Measurements from ENCODE around the gene FUOM. TPM values are rescaled to one million over a fixed set of nuclear protein-coding genes. Genes with fewer than 3 reads are reported as not detected.

FUOM gene
- total and polyA plus RNA-seq, 10 of the 15 experiments (the other 5 are each of a cell fraction or from before 2014, with no cell fraction given), result 1.8 to 41.7 (median 25.6) TPM

- no peak for FAIRE-seq
- Histone ChIP-seq H3K27ac (ENCODE audit: control insufficient read depth, insufficient read depth) (no peak overlapping the region), H3K36me3 (ENCODE audit: control insufficient read depth in 2 of 2, insufficient read depth in 2 of 2, low read length in 1 of 2) (peaks cover 0 to 8% of the 10 kb centered on the region in 2 experiments; a peak in 3 of 4 replicates), H3K9ac (ENCODE audit: control insufficient read depth, insufficient read depth, low read length) (peak overlapping the region; percentile 29; the same call in 1 of the 2 replicates), H3K79me2 (ENCODE audit: control insufficient read depth, insufficient read depth, low read length) (peaks cover 5% of the 10 kb centered on the region), H3K9me3 (replicated peaks; ENCODE audit: control insufficient read depth, insufficient read depth, low read length) (no peaks in the 10 kb centered on the region), H3K4me3 (peak overlapping the region; percentile 47), H3K4me1 (ENCODE audit: control insufficient read depth, insufficient read depth, low read length) (peaks cover 8% of the 10 kb centered on the region; the same call in 1 of the 2 replicates), H3K4me2 (ENCODE audit: control insufficient read depth, insufficient read depth) (peak overlapping the region; percentile 74), H2AFZ (ENCODE audit: control insufficient read depth, low read depth, low read length) (no peak overlapping the region), H4K20me1 (ENCODE audit: control insufficient read depth, insufficient read depth) (no peaks in the 10 kb centered on the region), H3K27me3 (replicated peaks in 1 of 2; ENCODE audit: control insufficient read depth in 2 of 2, insufficient read depth in 2 of 2, low read length in 1 of 2) (no peaks in the 10 kb centered on the region)
- intact Hi-C loops (cut with micrococcal nuclease; ENCODE audit: unreplicated experiment), result loop anchor here (2.0 kb wide), 1 partner anchor 16 kb away; no protein-coding TSS in a partner anchor
- ChIA-PET RAD21 (ENCODE audit: unreplicated experiment) (no interaction called here), SMC1A (ENCODE audit: uncharacterized antibody, unreplicated experiment) (interaction anchor here (1.6 kb wide), 1 partner anchor 11 kb away, joined by 5 read pairs; no protein-coding TSS in a partner anchor), CTCF (no interaction called here), POLR2A (interaction anchor here (1.7 kb wide), 1 partner anchor 18 kb away, joined by 7 read pairs; no protein-coding TSS in a partner anchor)
- in situ Hi-C loops (cut with MboI), result no loop called here
- TF ChIP-seq ATF3 (IDR thresholded peaks at IDR 0.05; ENCODE audit: borderline replicate concordance, extremely low read depth, low read depth, low read length), result no peak
- no peak for DNase-seq (ENCODE audit: low read depth, low spot score)
- 86% methylated on average over 5 of the region's 20 CpGs for WGBS (ENCODE audit: insufficient coverage, insufficient replicate concordance, low lambda C conversion rate, missing lambda C conversion rate)
- no TSS peak for BruUV-seq (replicated peaks)
- no peak for ATAC-seq
Measured at GRCh38 chr10:133372507-133372906, 14.7 kb upstream of the FUOM start.

- Histone ChIP-seq H2AFZ (ENCODE audit: control insufficient read depth, low read depth, low read length) (no peak overlapping the region), H3K27ac (ENCODE audit: control insufficient read depth, insufficient read depth) (no peak overlapping the region), H3K4me2 (ENCODE audit: control insufficient read depth, insufficient read depth) (no peak overlapping the region), H3K9ac (ENCODE audit: control insufficient read depth, insufficient read depth, low read length) (no peak overlapping the region), H3K27me3 (replicated peaks in 1 of 2; ENCODE audit: control insufficient read depth in 2 of 2, insufficient read depth in 2 of 2, low read length in 1 of 2) (no peaks in the 10 kb centered on the region), H3K79me2 (ENCODE audit: control insufficient read depth, insufficient read depth, low read length) (peaks cover 5% of the 10 kb centered on the region), H4K20me1 (ENCODE audit: control insufficient read depth, insufficient read depth) (no peaks in the 10 kb centered on the region), H3K4me3 (no peak overlapping the region), H3K9me3 (replicated peaks; ENCODE audit: control insufficient read depth, insufficient read depth, low read length) (no peaks in the 10 kb centered on the region), H3K4me1 (ENCODE audit: control insufficient read depth, insufficient read depth, low read length) (peaks cover 8% of the 10 kb centered on the region; the same call in 1 of the 2 replicates), H3K36me3 (ENCODE audit: control insufficient read depth in 2 of 2, insufficient read depth in 2 of 2, low read length in 1 of 2) (peaks cover 0 to 13% of the 10 kb centered on the region in 2 experiments; a peak in 3 of 4 replicates)
- CTCF ChIA-PET, result interaction anchor here (1.1 to 1.3 kb wide), 2 partner anchors 8 to 55 kb away, joined by 3 read pairs; no protein-coding TSS in a partner anchor
- WGBS (ENCODE audit: insufficient coverage, insufficient replicate concordance, low lambda C conversion rate, missing lambda C conversion rate), result 86% methylated on average over 24 of the region's 24 CpGs
- POLR2A ChIA-PET, result interaction anchor here (1.0 kb wide), 1 partner anchor 11 kb away, joined by 4 read pairs; no protein-coding TSS in a partner anchor
- in situ Hi-C loops (cut with MboI) (no loop called here), intact Hi-C loops (cut with micrococcal nuclease; ENCODE audit: unreplicated experiment) (no loop called here)
- ATAC-seq (no peak), FAIRE-seq (no peak), DNase-seq (ENCODE audit: low read depth, low spot score) (no peak)
- TF ChIP-seq, protein P1, sequence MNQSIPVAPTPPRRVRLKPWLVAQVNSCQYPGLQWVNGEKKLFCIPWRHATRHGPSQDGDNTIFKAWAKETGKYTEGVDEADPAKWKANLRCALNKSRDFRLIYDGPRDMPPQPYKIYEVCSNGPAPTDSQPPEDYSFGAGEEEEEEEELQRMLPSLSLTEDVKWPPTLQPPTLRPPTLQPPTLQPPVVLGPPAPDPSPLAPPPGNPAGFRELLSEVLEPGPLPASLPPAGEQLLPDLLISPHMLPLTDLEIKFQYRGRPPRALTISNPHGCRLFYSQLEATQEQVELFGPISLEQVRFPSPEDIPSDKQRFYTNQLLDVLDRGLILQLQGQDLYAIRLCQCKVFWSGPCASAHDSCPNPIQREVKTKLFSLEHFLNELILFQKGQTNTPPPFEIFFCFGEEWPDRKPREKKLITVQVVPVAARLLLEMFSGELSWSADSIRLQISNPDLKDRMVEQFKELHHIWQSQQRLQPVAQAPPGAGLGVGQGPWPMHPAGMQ (IDR thresholded peaks at IDR 0.05; ENCODE audit: borderline replicate concordance), result no peak
- SMC1A ChIA-PET (ENCODE audit: uncharacterized antibody, unreplicated experiment), result no interaction called here
- BruUV-seq (replicated peaks), result TSS peak; percentile 47
- RAD21 ChIA-PET (ENCODE audit: unreplicated experiment), result interaction anchor here (0.8 kb wide), 1 partner anchor 41 kb away, joined by 4 read pairs; no protein-coding TSS in a partner anchor
Measured at GRCh38 chr10:133370030-133370786, 12.4 kb upstream of the FUOM start.
